Smooth muscle cell (in vitro differentiated cells): ENCODE results near the gene MFAP2. TPM values are rescaled to one million over a fixed set of nuclear protein-coding genes. Genes with fewer than 3 reads are reported as not detected.

Experiments
- DNase-seq: peaks from one replicate; lab custom pipeline; 2025; ENCODE audit not compliant: unreplicated experiment; lab: John Stamatoyannopoulos, UW
- H2AFZ ChIP-seq: fragments of 200-600 bp; sonication (generic); 2 replicates; pipeline ENCODE4 v1.6.0; 2016; ENCODE audit warnings: antibody characterized with exemption, low read depth, mild to moderate bottlenecking
- H3F3A ChIP-seq: fragments of 200-600 bp; sonication (generic); 2 replicates; pipeline ENCODE4 v1.6.0; 2017; ENCODE audit warnings: antibody characterized with exemption, low read depth
- H3K27ac ChIP-seq: fragments of 200-600 bp; sonication (generic); 2 replicates; pipeline ENCODE4 v1.5.1; 2016; ENCODE audit warnings: low read depth, mild to moderate bottlenecking
- H3K27me3 ChIP-seq: fragments of 200-600 bp; sonication (generic); 2 replicates; pipeline ENCODE4 v1.6.1; 2016; ENCODE audit warnings: low read depth, mild to moderate bottlenecking
- H3K36me3 ChIP-seq: fragments of 200-600 bp; sonication (generic); 2 replicates; pipeline ENCODE4 v1.5.1; 2016; ENCODE audit warnings: low read depth
- H3K4me1 ChIP-seq: fragments of 200-600 bp; sonication (generic); 2 replicates; pipeline ENCODE4 v1.5.1; 2016; ENCODE audit warnings: low read depth
- H3K4me2 ChIP-seq: fragments of 200-600 bp; sonication (generic); 2 replicates; pipeline ENCODE4 v1.6.0; 2016; ENCODE audit warnings: mild to moderate bottlenecking
- H3K4me3 ChIP-seq: fragments of 200-600 bp; sonication (generic); 2 replicates; pipeline ENCODE4 v1.5.1; 2016; ENCODE audit warnings: mild to moderate bottlenecking
- H3K79me2 ChIP-seq: fragments of 200-600 bp; sonication (generic); 2 replicates; pipeline ENCODE4 v1.6.0; 2016; ENCODE audit warnings: low read depth, mild to moderate bottlenecking
- H3K9ac ChIP-seq: fragments of 200-600 bp; sonication (generic); 2 replicates; pipeline ENCODE4 v1.6.0; 2016; ENCODE audit warnings: low read depth
- H3K9me3 ChIP-seq: fragments of 200-600 bp; sonication (generic); replicated peaks from 2 replicates; pipeline ENCODE4 v1.5.1; 2016; ENCODE audit warnings: low read depth
- H4K20me1 ChIP-seq: fragments of 200-600 bp; sonication (generic); 2 replicates; pipeline ENCODE4 v1.6.0; 2016; ENCODE audit warnings: low read depth
- CTCF ChIP-seq: fragments of 200-600 bp; sonication (generic); IDR thresholded peaks from 2 replicates; pipeline ENCODE4 v1.5.1; 2017; ENCODE audit warnings: borderline replicate concordance, mild to moderate bottlenecking, antibody characterized with exemption; ENCODE audit not compliant: insufficient read depth, poor library complexity, severe bottlenecking
- WGBS: methylation state at CpG from one replicate; pipeline ENCODE4 v1.1.7; 2016; ENCODE audit warnings: low lambda C conversion rate; 5-methylcytosine and 5-hydroxymethylcytosine counted together
- polyA plus RNA-seq: library from polyadenylated mRNA; unstranded; fragments of >200 nt; fragmentation: Nextera tagmentation; extraction: Ambion mirVana; gene quantifications from 2 replicates; pipeline ENCODE4 v1.2.1, GENCODE V29; 2016
- total RNA-seq: library from RNA; depleted of rRNA; stranded (reverse); fragments of >200 nt; gene quantifications from 2 replicates; pipeline ENCODE4 v1.2.3, GENCODE V29; 2014

MFAP2 gene
- total and polyA plus RNA-seq, 2 experiments from 2014 or later, result 325 to 885 TPM

- Histone ChIP-seq H4K20me1 (peaks cover 22% of the 10 kb centered on the region), H3K4me3 (no peak overlapping the region), H3K27me3 (no peaks in the 10 kb centered on the region), H3K27ac (no peak overlapping the region), H3K79me2 (no peaks in the 10 kb centered on the region), H3K9ac (no peak overlapping the region), H3K4me2 (no peak overlapping the region), H3K9me3 (no peaks in the 10 kb centered on the region), H3K36me3 (no peaks in the 10 kb centered on the region), H3K4me1 (peaks cover 8% of the 10 kb centered on the region), H3F3A (peaks cover 11% of the 10 kb centered on the region), H2AFZ (no peak overlapping the region)
- 94% methylated on average over 13 of the region's 14 CpGs for whole genome bisulfite sequencing
- no peak for DNase-seq
- TF ChIP-seq CTCF, result no peak
Observed at GRCh38 chr1:16969057-16969611, 11.3 kb downstream of the MFAP2 start.

GRCh38 chr1:16968372-16968771 is 12.0 kb downstream of the MFAP2 start:
- no peak overlapping the region for H3K4me3 ChIP-seq
- no peak overlapping the region for H3K9ac ChIP-seq
- H3K36me3 ChIP-seq, result no peaks in the 10 kb centered on the region
- H3K4me1 ChIP-seq, result peaks cover 8% of the 10 kb centered on the region
- H3K4me2 ChIP-seq, result no peak overlapping the region
- no peaks in the 10 kb centered on the region for H3K79me2 ChIP-seq
- no peaks in the 10 kb centered on the region for H3K9me3 ChIP-seq
- H3K27me3 ChIP-seq, result no peaks in the 10 kb centered on the region
- no peak overlapping the region for H3K27ac ChIP-seq
- peaks cover 9% of the 10 kb centered on the region for H3F3A ChIP-seq
- no peak overlapping the region for H2AFZ ChIP-seq
- WGBS, result 97% methylated on average over 3 of the region's 3 CpGs
- H4K20me1 ChIP-seq, result peaks cover 21% of the 10 kb centered on the region
- no peak for DNase-seq
- TF ChIP-seq CTCF, result no peak

DNA sequence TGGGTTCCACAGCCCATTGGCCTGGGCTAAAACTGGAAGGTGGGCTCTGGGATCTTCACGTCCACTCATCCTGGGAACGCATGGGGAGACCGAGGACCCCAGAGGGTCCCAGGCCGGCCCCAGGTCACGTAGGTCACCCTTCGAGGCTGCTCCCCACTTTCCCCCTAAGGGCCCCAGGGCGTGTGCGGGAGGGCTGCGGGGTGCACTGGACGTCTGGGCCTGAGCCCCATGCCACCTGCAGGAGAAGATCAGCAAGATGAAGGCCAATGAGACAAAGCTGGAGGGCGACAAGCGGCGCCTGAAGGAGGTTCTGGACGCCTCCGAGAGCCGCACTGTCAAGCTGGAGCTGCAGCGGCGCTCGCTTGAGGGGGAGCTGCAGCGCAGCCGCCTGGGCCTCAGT is 12.5 kb downstream of the MFAP2 start:
- DNase-seq, result no peak
- no peak overlapping the region for H2AFZ ChIP-seq
- peaks cover 5% of the 10 kb centered on the region for H3F3A ChIP-seq
- H3K4me3 ChIP-seq, result no peak overlapping the region
- H3K36me3 ChIP-seq, result no peaks in the 10 kb centered on the region
- no peaks in the 10 kb centered on the region for H3K9me3 ChIP-seq
- peaks cover 17% of the 10 kb centered on the region for H4K20me1 ChIP-seq
- H3K4me2 ChIP-seq, result no peak overlapping the region
- H3K9ac ChIP-seq, result peak overlapping the region; percentile 66
- H3K27me3 ChIP-seq, result no peaks in the 10 kb centered on the region
- no peaks in the 10 kb centered on the region for H3K79me2 ChIP-seq
- H3K4me1 ChIP-seq, result peaks cover 8% of the 10 kb centered on the region
- 98% methylated on average over 21 of the region's 21 CpGs for WGBS
- peak overlapping the region; percentile 75 for H3K27ac ChIP-seq
- no peak for TF ChIP-seq CTCF

GRCh38 chr1:16967095-16967575 is 13.3 kb downstream of the MFAP2 start:
- Histone ChIP-seq H3K4me2 (peak overlapping the region; percentile 72), H3K4me3 (no peak overlapping the region), H3F3A (no peaks in the 10 kb centered on the region), H3K9me3 (no peaks in the 10 kb centered on the region), H2AFZ (no peak overlapping the region), H3K36me3 (no peaks in the 10 kb centered on the region), H4K20me1 (peaks cover 8% of the 10 kb centered on the region), H3K9ac (peak overlapping the region; percentile 66), H3K79me2 (no peaks in the 10 kb centered on the region), H3K4me1 (peaks cover 5% of the 10 kb centered on the region), H3K27me3 (no peaks in the 10 kb centered on the region), H3K27ac (peak overlapping the region; percentile 75)
- DNase-seq, result no peak
- TF ChIP-seq CTCF, result no peak
- WGBS, result 12% methylated on average over 5 of the region's 7 CpGs
